Parathyroid adenoma (tissue), 2 donors: ENCODE results near the gene DLL3.

Source experiments
- H2AFZ ChIP-seq: fragments of 300-600 bp; sonication (generic); one replicate; pipeline ENCODE4 v1.7.0; 2017; ENCODE audit warnings: antibody characterized with exemption, mild to moderate bottlenecking
- H3K27ac ChIP-seq: fragments of 300-600 bp; sonication (generic); one replicate; pipeline ENCODE4 v1.7.0; 2017
- H3K27me3 ChIP-seq: fragments of 300-600 bp; sonication (generic); one replicate; pipeline ENCODE4 v1.7.0; 2017; ENCODE audit warnings: low read length; ENCODE audit not compliant: control insufficient read depth, insufficient read depth
- H3K36me3 ChIP-seq: fragments of 300-600 bp; sonication (generic); one replicate; pipeline ENCODE4 v1.7.0; 2017; ENCODE audit warnings: low read length; ENCODE audit not compliant: control insufficient read depth, insufficient read depth
- H3K4me1 ChIP-seq: fragments of 300-600 bp; sonication (generic); one replicate; pipeline ENCODE4 v1.7.0; 2017; ENCODE audit warnings: control low read depth
- H3K4me2 ChIP-seq: fragments of 300-600 bp; sonication (generic); one replicate; pipeline ENCODE4 v1.7.0; 2017; ENCODE audit warnings: low read length
- H3K4me3 ChIP-seq: fragments of 300-600 bp; sonication (generic); one replicate; pipeline ENCODE4 v1.7.0; 2017; ENCODE audit warnings: low read depth, low read length
- H3K79me2 ChIP-seq: fragments of 300-600 bp; sonication (generic); one replicate; pipeline ENCODE4 v1.7.0; 2017; ENCODE audit warnings: control low read depth
- H3K9ac ChIP-seq: fragments of 300-600 bp; sonication (generic); one replicate; pipeline ENCODE4 v1.7.0; 2017; ENCODE audit warnings: mild to moderate bottlenecking
- H3K9me3 ChIP-seq: fragments of 300-600 bp; sonication (generic); one replicate; pipeline ENCODE4 v1.7.0; 2017; ENCODE audit warnings: low read length; ENCODE audit not compliant: control insufficient read depth
- TF ChIP-seq, protein P1 (sequence below): fragments of 300-600 bp; sonication (generic); IDR thresholded peaks from one replicate; pipeline ENCODE4 v1.7.0; 2017; ENCODE audit warnings: antibody characterized with exemption, mild to moderate bottlenecking
- donor health status: primary hyperparathyroidism.

Gene DLL3

DNA sequence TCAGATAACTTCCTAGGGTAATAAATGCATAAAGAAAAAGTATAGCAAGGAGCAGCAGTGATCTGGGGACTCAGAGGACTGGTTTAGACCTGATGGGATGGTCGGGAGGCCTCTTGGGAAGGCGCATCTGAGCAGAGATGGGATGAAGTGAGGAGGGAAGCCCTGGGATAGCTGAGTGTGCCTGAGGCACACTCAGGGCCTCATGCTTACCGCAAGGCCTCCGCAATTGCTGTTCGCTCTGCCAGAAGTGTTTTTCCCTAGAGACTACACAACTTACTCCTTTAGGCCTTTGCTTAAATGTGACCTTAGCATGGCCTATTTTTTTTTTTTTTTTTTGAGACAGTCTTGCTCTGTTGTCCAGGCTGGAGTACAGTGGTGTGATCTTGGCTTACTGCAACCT lies 4.1 kb upstream of the DLL3 start:
- Histone ChIP-seq H3K9ac (no peak overlapping the region), H3K27ac (no peak overlapping the region), H3K4me2 (no peak overlapping the region), H3K4me3 (no peak overlapping the region), H3K27me3 (no peaks in the 10 kb centered on the region), H3K4me1 (peaks cover 9% of the 10 kb centered on the region), H3K9me3 (no peaks in the 10 kb centered on the region), H2AFZ (no peak overlapping the region), H3K36me3 (no peaks in the 10 kb centered on the region), H3K79me2 (no peaks in the 10 kb centered on the region)
- TF ChIP-seq, protein P1, sequence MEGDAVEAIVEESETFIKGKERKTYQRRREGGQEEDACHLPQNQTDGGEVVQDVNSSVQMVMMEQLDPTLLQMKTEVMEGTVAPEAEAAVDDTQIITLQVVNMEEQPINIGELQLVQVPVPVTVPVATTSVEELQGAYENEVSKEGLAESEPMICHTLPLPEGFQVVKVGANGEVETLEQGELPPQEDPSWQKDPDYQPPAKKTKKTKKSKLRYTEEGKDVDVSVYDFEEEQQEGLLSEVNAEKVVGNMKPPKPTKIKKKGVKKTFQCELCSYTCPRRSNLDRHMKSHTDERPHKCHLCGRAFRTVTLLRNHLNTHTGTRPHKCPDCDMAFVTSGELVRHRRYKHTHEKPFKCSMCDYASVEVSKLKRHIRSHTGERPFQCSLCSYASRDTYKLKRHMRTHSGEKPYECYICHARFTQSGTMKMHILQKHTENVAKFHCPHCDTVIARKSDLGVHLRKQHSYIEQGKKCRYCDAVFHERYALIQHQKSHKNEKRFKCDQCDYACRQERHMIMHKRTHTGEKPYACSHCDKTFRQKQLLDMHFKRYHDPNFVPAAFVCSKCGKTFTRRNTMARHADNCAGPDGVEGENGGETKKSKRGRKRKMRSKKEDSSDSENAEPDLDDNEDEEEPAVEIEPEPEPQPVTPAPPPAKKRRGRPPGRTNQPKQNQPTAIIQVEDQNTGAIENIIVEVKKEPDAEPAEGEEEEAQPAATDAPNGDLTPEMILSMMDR = no peak

DNA sequence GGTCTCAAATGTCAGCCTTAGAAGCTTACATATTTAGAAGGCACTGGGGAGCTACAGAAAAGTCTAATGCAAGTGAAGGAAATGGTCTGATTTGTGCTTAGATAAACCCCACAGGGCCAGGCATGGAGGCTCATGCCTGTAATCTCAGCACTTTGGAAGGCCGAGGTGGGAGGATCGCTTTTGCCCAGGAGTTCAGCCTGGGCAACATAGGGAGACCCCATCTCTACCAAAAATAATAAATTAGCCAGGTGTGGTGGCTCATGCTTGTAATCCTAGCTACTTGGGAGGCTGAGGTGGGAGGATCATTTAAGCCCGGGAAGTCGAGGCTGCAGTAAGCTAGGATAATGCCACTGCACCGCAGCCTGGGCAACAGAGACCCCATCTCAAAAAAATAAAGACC lies 2.7 kb upstream of the DLL3 start:
- H3K4me2 ChIP-seq = no peak overlapping the region
- H3K36me3 ChIP-seq = no peaks in the 10 kb centered on the region
- no peaks in the 10 kb centered on the region for H3K27me3 ChIP-seq
- no peak overlapping the region for H3K9ac ChIP-seq
- no peaks in the 10 kb centered on the region for H3K9me3 ChIP-seq
- peaks cover 9% of the 10 kb centered on the region for H3K4me1 ChIP-seq
- TF ChIP-seq, protein P1 = no peak
- no peak overlapping the region for H3K4me3 ChIP-seq
- H3K79me2 ChIP-seq = no peaks in the 10 kb centered on the region
- no peak overlapping the region for H2AFZ ChIP-seq
- no peak overlapping the region for H3K27ac ChIP-seq

DNA sequence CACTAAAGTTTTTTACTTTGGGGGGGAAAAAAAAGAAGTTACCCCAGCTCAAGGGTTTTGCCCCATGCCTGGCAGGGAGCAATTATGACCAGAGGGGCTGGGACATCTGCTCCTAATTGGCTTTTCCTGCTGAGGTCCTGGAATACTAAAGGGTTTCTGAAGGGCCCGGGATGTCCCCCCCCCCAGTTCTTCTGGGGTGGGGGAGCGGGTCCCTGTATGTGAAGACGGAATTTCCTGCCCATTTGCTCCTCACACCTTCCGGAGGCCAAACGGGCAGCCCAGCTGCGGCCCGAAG lies 1.1 kb upstream of the DLL3 start:
- no peaks in the 10 kb centered on the region for H3K27me3 ChIP-seq
- no peaks in the 10 kb centered on the region for H3K9me3 ChIP-seq
- H3K9ac ChIP-seq = no peak overlapping the region
- H3K4me1 ChIP-seq = peaks cover 9% of the 10 kb centered on the region
- H2AFZ ChIP-seq = peak overlapping the region; percentile 58
- H3K4me2 ChIP-seq = peak overlapping the region; percentile 13
- TF ChIP-seq, protein P1 = no peak
- H3K4me3 ChIP-seq = no peak overlapping the region
- no peaks in the 10 kb centered on the region for H3K79me2 ChIP-seq
- no peak overlapping the region for H3K27ac ChIP-seq
- no peaks in the 10 kb centered on the region for H3K36me3 ChIP-seq

DNA sequence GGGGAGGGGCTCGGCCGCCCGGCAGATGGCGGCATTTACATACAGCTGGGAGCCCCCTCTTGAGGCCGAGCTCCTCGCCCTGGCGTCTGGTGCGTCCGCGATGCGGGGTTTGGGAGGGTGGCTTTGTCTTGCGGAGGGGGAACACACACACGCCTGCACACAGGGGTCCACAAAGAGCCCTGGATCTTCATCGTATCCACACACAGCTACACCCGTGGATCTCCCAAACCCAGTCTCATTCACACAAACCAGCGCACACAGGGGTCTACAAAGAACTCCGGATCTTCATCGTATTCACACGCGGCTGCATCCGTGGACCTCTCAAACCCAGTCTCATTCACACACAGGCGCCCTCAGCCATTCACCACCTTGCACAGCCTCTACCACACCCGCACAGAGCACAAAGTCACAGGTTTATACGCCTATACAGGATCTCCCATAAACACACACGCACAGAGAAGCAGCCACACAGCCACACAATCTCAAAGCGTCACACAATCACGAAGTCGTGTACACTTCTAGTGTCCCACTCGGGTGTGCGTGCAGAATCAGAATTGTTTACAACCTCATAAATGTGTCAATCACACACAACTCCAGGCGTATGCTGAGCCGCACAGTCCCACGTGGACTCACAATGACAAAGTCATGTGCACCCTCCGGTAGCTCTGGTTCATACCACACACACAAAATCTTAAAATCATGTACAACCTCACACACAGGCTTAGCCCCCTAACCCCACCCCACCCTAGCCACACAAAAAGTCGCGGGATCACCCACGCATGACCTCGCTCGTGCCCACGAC lies 550 bp upstream of the DLL3 start:
- TF ChIP-seq, protein P1 = peak; percentile 73
- Histone ChIP-seq H3K27me3 (no peaks in the 10 kb centered on the region), H3K9ac (no peak overlapping the region), H3K27ac (no peak overlapping the region), H3K4me2 (peak overlapping the region; percentile 13), H3K36me3 (no peaks in the 10 kb centered on the region), H3K79me2 (no peaks in the 10 kb centered on the region), H3K9me3 (no peaks in the 10 kb centered on the region), H2AFZ (peak overlapping the region; percentile 58), H3K4me3 (no peak overlapping the region), H3K4me1 (peaks cover 9% of the 10 kb centered on the region)

DNA sequence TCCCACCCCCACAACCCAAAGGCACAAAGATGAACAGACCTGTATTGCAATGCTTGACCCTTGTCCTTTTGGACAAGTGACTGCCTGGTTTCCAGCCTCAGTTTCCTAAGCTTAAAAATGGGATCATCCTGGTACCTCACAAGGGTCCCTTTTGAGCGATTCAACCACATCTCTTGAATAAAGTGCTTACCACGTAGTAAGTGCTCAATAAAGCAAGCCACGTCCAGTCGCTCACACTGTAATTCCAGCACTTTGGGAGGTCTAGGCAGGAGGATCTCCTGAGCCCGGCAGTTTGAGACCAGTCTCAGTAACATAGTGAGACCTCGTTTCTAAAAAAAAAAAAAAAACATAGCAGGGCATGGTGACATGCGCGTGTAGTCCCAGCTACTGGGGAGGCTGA lies 1.2 kb downstream of the DLL3 start:
- H3K79me2 ChIP-seq = no peaks in the 10 kb centered on the region
- H2AFZ ChIP-seq = no peak overlapping the region
- no peaks in the 10 kb centered on the region for H3K36me3 ChIP-seq
- H3K4me2 ChIP-seq = no peak overlapping the region
- H3K4me1 ChIP-seq = peaks cover 9% of the 10 kb centered on the region
- H3K27ac ChIP-seq = no peak overlapping the region
- H3K9me3 ChIP-seq = no peaks in the 10 kb centered on the region
- H3K9ac ChIP-seq = no peak overlapping the region
- TF ChIP-seq, protein P1 = no peak
- H3K4me3 ChIP-seq = no peak overlapping the region
- no peaks in the 10 kb centered on the region for H3K27me3 ChIP-seq
